Activated T-helper 1 cell treated with Interleukin-2 at 50 U/mL for 16 hours (primary cell): Measurements from ENCODE around the gene ANKRD1.
"Not testable (repeated sequence)": the region's sequence is repeated elsewhere in the genome, so short reads cannot be mapped to it uniquely, and the experiment has no call there.

Experiments
- DNase-seq: peaks from one replicate; pipeline ENCODE4 v3.0.0-alpha.2; 2020; ENCODE audit warnings: low read depth

ANKRD1 gene

DNA sequence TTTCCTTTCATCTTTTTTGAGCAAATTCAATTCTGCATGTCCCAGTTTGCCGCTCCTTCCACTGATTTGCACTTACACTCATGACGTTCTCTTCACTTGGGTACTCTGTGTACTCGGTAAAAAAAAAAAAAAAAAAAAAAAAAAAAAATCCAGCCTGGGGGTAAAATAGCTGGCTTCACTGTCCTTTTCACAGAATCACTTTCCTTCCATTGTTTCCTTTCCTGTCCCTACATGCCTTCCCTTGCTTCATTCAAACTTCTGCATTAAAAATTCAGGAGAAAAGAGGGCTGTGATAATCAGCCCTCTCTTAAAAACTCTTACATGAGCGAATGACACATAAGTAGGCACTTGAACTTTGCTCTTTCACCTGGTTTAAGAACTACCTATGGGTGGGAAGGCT, 8.7 kb downstream of the ANKRD1 start:
- no peak for DNase-seq

- DNase-seq, result peak; percentile 4
These were observed 9.5 kb downstream of the ANKRD1 start for GRCh38 chr10:90911133-90912051.

- no peak for DNase-seq
These were observed 14.3 kb downstream of the ANKRD1 start for GRCh38 chr10:90906596-90906995.

- DNase-seq, result no peak
These were observed 15.0 kb downstream of the ANKRD1 start for GRCh38 chr10:90905925-90906324.

GRCh38 chr10:90896916-90897315, 24.0 kb downstream of the ANKRD1 start:
- not testable (repeated sequence) for DNase-seq

- DNase-seq, result no peak
These were observed 27.7 kb downstream of the ANKRD1 start for GRCh38 chr10:90893190-90893589.

- no peak for DNase-seq
These were observed 30.5 kb downstream of the ANKRD1 start for GRCh38 chr10:90890347-90890746.

- no peak for DNase-seq
These were observed 31.3 kb downstream of the ANKRD1 start for GRCh38 chr10:90889636-90890035.

- no peak for DNase-seq
These were observed 32.5 kb downstream of the ANKRD1 start for GRCh38 chr10:90888387-90888786.

- no peak for DNase-seq
These were observed 33.3 kb downstream of the ANKRD1 start for GRCh38 chr10:90887555-90887954.

DNA sequence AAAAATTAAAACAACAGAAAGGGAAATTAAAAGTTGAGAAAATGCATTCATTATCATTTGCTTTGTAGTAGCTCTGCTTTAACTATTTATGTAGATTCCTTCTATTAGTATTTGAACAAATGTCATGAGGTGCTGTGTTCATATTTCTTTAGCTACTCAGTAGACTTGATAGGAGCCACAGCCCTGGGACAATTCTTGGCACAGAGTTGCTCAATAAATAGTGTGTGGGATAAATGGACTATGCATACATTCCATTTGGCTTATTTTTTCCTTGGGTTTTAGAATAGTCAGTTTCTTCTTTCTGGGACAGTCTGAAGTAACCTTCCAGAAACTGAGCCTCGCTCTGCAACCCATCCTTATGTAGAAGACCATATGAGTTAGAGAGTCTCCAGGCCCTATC, 35.7 kb downstream of the ANKRD1 start:
- no peak for DNase-seq

DNA sequence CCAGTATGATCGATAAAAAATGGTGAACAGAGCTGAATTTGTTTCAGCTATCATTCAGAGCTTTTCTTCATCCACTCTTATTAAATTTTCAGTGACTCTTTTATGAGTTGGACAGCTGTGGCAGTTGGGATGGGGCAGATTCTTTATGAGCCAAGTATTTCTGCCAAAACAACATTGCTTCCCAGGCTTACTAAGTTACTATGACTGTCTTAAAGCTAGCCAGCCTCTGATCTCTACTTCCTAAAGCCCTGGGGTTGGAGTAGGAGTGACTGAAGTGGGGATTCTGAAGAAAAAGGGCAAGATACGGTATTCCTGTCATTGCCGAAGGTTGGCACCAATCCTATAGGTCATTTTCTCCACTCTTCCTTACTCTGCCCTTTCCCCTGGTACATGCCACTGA, 36.5 kb downstream of the ANKRD1 start:
- DNase-seq, result no peak

DNA sequence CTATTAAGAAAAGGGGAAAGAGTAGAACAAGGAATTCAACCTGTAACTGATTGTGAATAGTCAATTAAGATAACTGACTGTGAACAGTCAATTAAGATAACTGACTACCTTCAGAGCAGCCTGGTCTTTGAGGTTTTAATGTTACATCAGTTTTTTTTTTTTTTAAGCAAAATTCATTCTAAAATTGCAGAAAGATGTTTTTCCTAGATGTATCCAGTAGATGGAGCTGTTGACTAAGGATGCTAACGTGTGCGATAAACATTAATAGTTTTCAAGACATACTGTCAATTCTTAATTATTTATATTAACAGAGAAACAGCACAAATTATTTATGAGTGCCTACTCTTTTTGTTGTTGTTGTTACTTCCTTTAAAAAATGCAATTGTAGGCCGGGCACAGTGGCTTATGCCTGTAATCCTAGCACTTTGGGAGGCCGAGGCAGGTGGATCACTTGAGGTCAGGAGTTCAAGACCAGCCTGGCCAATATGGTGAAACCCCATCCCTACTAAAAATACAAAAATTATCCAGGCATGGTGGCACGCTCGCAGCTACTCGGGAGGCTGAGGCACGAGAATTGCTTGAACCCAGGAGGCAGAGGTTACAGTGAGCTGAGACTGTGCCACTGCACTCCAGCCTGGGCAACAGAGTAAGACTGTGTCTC, 40.7 kb downstream of the ANKRD1 start:
- not testable (repeated sequence) for DNase-seq

DNA sequence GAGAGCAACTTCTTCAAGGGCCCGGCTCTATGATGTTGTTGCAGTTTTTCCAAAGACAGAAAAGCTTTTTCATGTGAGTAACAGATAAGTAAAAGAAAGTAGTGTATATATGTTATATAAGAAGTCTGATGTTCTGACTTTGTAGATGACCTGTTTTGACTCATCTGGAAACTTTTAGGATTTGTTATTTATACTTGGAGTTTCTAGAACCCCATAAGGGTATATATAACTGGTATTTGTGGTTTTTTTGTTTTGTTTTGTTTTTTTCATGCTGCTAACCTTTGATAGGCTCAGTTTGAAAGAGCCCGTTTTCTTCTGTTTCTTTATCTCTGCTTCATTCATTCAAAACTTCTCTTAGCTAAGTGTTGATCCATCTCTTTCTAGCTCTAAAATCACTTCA, 41.8 kb downstream of the ANKRD1 start:
- no peak for DNase-seq

DNA sequence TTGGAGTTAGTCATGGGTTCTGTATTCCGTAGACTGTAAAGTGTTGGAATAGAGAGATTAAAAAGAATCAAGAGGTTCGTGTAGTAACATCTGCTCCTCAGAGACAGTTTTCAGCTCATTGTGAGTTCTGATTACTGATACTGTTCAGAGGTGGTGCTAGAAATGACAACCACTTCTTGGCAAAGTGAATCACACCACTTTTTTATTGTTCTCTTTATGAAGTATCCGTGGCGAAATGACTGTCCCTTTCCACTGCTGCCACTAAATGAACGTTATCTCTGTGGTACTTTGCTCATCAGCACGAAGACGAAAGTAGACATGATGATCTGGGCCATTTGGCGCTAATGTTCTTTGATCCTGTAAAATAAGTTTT, 48.3 kb downstream of the ANKRD1 start:
- no peak for DNase-seq

- DNase-seq, result peak; percentile 72
These were observed 48.9 kb downstream of the ANKRD1 start, which contains the start of gene RPP30 for GRCh38 chr10:90871766-90872647. Gene RPP30, plus strand, starts transcription at chr10:90871974. Its CDS starts 13 bp downstream, at chr10:90871987.

DNA sequence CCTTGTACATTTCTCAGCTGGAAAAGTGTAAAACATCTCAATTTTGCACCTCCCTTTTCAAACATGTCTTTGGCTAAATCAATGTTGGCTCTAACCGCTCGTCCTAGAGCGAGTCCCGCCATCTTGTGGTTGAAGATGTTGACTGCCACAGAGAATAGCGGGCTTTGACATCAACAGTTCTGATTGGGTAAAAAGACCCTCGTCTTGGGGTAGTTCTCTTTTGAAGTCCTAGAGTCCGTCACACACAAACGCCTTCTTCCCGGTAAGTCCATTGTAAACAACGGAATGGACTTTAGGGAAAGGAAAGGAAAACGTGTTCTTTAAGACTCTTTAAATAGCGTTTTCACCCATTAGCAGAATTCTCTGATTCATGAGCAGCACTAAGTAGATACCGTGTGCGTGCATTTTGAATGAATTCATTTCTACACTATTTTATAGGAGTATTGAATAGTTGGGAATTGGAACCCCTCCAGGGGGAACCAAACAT, 49.6 kb downstream of the ANKRD1 start:
- DNase-seq, result no peak

GRCh38 chr10:90866050-90866598, 54.8 kb downstream of the ANKRD1 start:
- DNase-seq, result no peak

DNA sequence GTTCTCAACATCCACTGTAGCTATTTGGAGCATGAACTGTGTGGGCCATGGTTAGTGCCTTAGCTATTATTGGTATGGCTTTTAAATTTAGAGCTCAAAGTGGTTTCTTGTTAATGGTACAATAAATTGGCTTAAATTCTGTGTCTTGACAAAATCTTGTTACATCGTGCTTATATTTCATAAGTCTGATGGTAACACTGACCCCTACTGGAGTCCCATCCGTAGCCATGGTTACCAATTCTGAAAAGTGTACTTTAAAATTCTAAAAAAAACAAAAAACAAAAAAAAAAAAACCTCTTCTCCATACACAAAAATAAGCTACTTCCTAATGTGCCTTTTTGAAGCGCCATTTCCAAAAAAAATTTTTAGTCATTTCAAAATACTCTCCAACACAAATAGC, 55.5 kb downstream of the ANKRD1 start:
- DNase-seq, result no peak

- DNase-seq, result no peak
These were observed 57.9 kb downstream of the ANKRD1 start for GRCh38 chr10:90862908-90863514.
